AG10803 (cell line): Measurements from ENCODE around the gene RAB3C.

Experiments used
- DNase-seq: peaks from one replicate; pipeline ENCODE4 v3.0.0; 2010; ENCODE audit warnings: low read depth
- H3K4me3 ChIP-seq: 2 replicates; pipeline ENCODE4 v1.5.1; 2011; ENCODE audit warnings: mild to moderate bottlenecking, low read length, control low read depth
- CTCF ChIP-seq: conservative IDR thresholded peaks from 2 replicates; pipeline ENCODE4 v1.5.1; 2011; ENCODE audit warnings: mild to moderate bottlenecking, low read length, control low read depth, inconsistent platforms

RAB3C gene

GRCh38 chr5:58875599-58875998 is 292.7 kb downstream of the RAB3C start:
- TF ChIP-seq CTCF, result no peak
- DNase-seq, result no peak
- H3K4me3 ChIP-seq, result no peak overlapping the region

GRCh38 chr5:58885260-58885659 is 302.4 kb downstream of the RAB3C start:
- no peak overlapping the region for H3K4me3 ChIP-seq
- DNase-seq, result no peak
- no peak for TF ChIP-seq CTCF

- peak; percentile 60 for DNase-seq
- peak; percentile 93 for TF ChIP-seq CTCF
- H3K4me3 ChIP-seq, result no peak overlapping the region
These were observed 303.7 kb downstream of the RAB3C start for GRCh38 chr5:58886315-58887207.

- H3K4me3 ChIP-seq, result no peak overlapping the region
- no peak for DNase-seq
- TF ChIP-seq CTCF, result no peak
These were observed 304.4 kb downstream of the RAB3C start for GRCh38 chr5:58887311-58887710.

- no peak for TF ChIP-seq CTCF
- no peak for DNase-seq
- H3K4me3 ChIP-seq, result no peak overlapping the region
These were observed 305.0 kb downstream of the RAB3C start for GRCh38 chr5:58887721-58888409.

- H3K4me3 ChIP-seq, result no peak overlapping the region
- no peak for TF ChIP-seq CTCF
- DNase-seq, result no peak
These were observed 307.4 kb downstream of the RAB3C start for GRCh38 chr5:58890265-58890664.

- H3K4me3 ChIP-seq, result no peak overlapping the region
- no peak for DNase-seq
These were observed 307.8 kb downstream of the RAB3C start for GRCh38 chr5:58890701-58891085.

More at GRCh38 chr5:58890701-58891085, 307.8 kb downstream of the RAB3C start:
- TF ChIP-seq CTCF, result no peak
